Measurements from ENCODE around the gene ADAM15. TPM values are rescaled to one million over a fixed set of nuclear protein-coding genes. Genes with fewer than 3 reads are reported as not detected.

ADAM15 gene
- total RNA-seq, 1 experiment from 2014 or later: 41.7 TPM

- BruUV-seq (replicated peaks): no TSS peak
- CTCF ChIA-PET: interaction anchor here (0.6 to 0.8 kb wide), 2 partner anchors 42 to 462 kb away, joined by 3 to 5 read pairs; no protein-coding TSS in a partner anchor
- POLR2A ChIA-PET: interaction anchor here (0.6 kb wide), 1 partner anchor 41 kb away, joined by 3 read pairs; the partner anchor contains the start of gene ZBTB7B
- Histone ChIP-seq H3K27ac (ENCODE audit: low read length) (no peak overlapping the region), H3K4me1 (ENCODE audit: control insufficient read depth, insufficient read depth, low read length) (no peaks in the 10 kb centered on the region), H3K4me3 (ENCODE audit: low read depth in 2 of 2, low read length in 2 of 2) (no peak overlapping the region), H3K27me3 (ENCODE audit: control insufficient read depth, insufficient read depth, low read length) (no peaks in the 10 kb centered on the region), H3K9me3 (ENCODE audit: control insufficient read depth, insufficient read depth, low read depth, low read length) (no peaks in the 10 kb centered on the region), H3K36me3 (ENCODE audit: control insufficient read depth, insufficient read depth, low read length) (no peaks in the 10 kb centered on the region)
- TF ChIP-seq TCF7L2 (IDR thresholded peaks at IDR 0.05; ENCODE audit: low read depth, low read length) (no peak), SIN3A (IDR thresholded peaks at IDR 0.05; ENCODE audit: borderline replicate concordance, insufficient read depth, low read depth, low read length) (no peak), CTCF (IDR thresholded peaks at IDR 0.05) (no peak), POLR2AphosphoS5 (IDR thresholded peaks at IDR 0.05; ENCODE audit: low read depth, low read length) (no peak), REST (IDR thresholded peaks at IDR 0.05; ENCODE audit: insufficient read depth in 1 of 2, low read depth in 2 of 2, low read length in 1 of 2) (no peak)
- ATAC-seq (no peak), DNase-seq (ENCODE audit: low read depth, low spot score) (no peak)
- intact Hi-C loops (cut with micrococcal nuclease; ENCODE audit: unreplicated experiment) (no loop called here), in situ Hi-C loops (cut with HindIII; ENCODE audit: low pct_unique_long_range_greater_than_20kb, low sequenced_read_pairs) (no loop called here)
Measured at GRCh38 chr1:155043301-155043702, 7.8 kb upstream of the ADAM15 start.

GRCh38 chr1:155043793-155044192, 7.3 kb upstream of the ADAM15 start:
- H3K4me1 ChIP-seq (ENCODE audit: control insufficient read depth, insufficient read depth, low read length): no peaks in the 10 kb centered on the region
- H3K4me3 ChIP-seq (ENCODE audit: low read depth in 2 of 2, low read length in 2 of 2): no peak overlapping the region
- H3K9me3 ChIP-seq (ENCODE audit: control insufficient read depth, insufficient read depth, low read depth, low read length): no peaks in the 10 kb centered on the region
- BruUV-seq (replicated peaks): no TSS peak
- intact Hi-C loops (cut with micrococcal nuclease; ENCODE audit: unreplicated experiment) (no loop called here), in situ Hi-C loops (cut with HindIII; ENCODE audit: low pct_unique_long_range_greater_than_20kb, low sequenced_read_pairs) (no loop called here)
- no peaks in the 10 kb centered on the region for H3K27me3 ChIP-seq (ENCODE audit: control insufficient read depth, insufficient read depth, low read length)
- H3K36me3 ChIP-seq (ENCODE audit: control insufficient read depth, insufficient read depth, low read length): no peaks in the 10 kb centered on the region
- POLR2A ChIA-PET: interaction anchor here (0.6 kb wide), 1 partner anchor 41 kb away, joined by 3 read pairs; the partner anchor contains the start of gene ZBTB7B
- H3K27ac ChIP-seq (ENCODE audit: low read length): no peak overlapping the region
- CTCF ChIA-PET: interaction anchor here (0.6 to 1.8 kb wide), 4 partner anchors 16 to 462 kb away, joined by 3 to 9 read pairs (median 4); no protein-coding TSS in a partner anchor
- TF ChIP-seq REST (IDR thresholded peaks at IDR 0.05; ENCODE audit: insufficient read depth in 1 of 2, low read depth in 2 of 2, low read length in 1 of 2) (no peak), SIN3A (IDR thresholded peaks at IDR 0.05; ENCODE audit: borderline replicate concordance, insufficient read depth, low read depth, low read length) (no peak), POLR2AphosphoS5 (IDR thresholded peaks at IDR 0.05; ENCODE audit: low read depth, low read length) (no peak)
- DNase-seq (ENCODE audit: low read depth, low spot score) (no peak), ATAC-seq (no peak)
